GM21528 (cell line): ENCODE measurements around the gene ACLY.
A peak's percentile ranks its signal among the peaks of the same experiment; 100 is the strongest.

Experiments used
- ATAC-seq: cut with Tn5 transposase; IDR thresholded peaks from one replicate; pipeline ENCODE4 v1.9.1; 2021; ENCODE audit warnings: mild to moderate bottlenecking, moderate library complexity; ENCODE audit not compliant: unreplicated experiment, low FRiP score

ACLY gene

DNA sequence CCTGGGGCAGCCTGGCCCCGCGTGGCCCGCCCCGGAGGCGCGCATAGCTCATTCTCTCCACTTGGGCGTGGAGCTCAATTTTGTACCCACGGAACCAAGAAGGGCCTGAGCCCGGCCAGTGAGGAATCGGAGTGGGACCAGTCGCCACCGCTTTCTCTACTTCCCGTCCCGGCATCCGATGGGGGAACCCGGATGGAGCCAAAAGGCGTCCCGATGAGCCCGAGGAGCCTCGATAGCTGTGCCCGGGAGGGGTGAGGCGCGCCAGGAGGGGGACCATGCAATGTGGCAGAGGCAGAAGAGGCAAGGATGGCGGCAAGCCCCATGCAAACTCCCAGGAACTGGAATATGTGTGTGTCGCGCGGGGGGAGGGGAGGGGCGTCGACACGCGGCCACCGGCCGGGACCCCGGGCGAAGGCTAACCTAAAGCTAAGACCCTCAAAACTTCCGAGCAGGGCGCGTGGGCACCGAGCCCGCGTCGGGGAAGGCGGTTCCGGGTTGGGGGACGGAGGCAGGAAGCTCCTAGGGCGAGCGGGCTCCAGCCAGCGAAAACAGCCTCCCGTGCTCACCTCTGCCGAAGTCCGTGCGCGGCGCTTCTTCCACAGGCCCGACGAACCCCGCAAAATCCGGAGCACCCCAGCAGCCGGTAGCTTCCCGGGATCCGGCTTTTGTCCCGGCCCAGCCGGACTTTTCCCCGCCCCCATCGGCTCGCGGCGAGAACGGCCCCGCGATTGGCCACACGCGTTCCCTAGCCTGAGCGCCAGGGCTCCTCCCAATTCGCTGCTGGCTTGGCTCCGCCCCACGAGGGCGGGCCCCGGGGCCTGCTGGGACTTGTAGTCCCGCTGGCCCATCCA, at the start of gene ACLY:
TSS of gene ACLY (minus strand) at position 638 of the 851 bp plus-strand sequence. CDS start 5,078 bp downstream, outside the sequence.
- ATAC-seq = peak; percentile 84

DNA sequence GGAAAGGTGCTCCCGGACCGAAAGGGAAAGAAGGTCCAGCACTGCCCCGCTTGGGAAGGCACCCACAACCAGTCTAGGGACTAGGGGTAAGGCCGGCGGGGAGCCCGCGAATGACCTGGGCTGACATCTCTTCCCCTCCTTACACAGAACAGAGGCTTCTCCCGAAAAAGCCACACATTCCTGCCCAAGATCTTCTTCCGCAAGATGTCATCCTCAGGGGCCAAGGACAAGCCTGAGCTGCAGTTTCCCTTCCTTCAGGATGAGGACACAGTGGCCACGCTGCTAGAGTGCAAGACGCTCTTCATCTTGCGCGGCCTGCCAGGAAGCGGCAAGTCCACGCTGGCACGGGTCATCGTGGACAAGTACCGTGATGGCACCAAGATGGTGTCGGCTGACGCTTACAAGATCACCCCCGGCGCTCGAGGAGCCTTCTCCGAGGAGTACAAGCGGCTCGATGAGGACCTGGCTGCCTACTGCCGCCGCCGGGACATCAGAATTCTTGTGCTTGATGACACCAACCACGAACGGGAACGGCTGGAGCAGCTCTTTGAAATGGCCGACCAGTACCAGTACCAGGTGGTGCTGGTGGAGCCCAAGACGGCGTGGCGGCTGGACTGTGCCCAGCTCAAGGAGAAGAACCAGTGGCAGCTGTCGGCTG, 49.3 kb upstream of the ACLY start:
- no peak for ATAC-seq

GRCh38 chr17:41967141-41967920, 48.6 kb upstream of the ACLY start:
- ATAC-seq = peak; percentile 6

DNA sequence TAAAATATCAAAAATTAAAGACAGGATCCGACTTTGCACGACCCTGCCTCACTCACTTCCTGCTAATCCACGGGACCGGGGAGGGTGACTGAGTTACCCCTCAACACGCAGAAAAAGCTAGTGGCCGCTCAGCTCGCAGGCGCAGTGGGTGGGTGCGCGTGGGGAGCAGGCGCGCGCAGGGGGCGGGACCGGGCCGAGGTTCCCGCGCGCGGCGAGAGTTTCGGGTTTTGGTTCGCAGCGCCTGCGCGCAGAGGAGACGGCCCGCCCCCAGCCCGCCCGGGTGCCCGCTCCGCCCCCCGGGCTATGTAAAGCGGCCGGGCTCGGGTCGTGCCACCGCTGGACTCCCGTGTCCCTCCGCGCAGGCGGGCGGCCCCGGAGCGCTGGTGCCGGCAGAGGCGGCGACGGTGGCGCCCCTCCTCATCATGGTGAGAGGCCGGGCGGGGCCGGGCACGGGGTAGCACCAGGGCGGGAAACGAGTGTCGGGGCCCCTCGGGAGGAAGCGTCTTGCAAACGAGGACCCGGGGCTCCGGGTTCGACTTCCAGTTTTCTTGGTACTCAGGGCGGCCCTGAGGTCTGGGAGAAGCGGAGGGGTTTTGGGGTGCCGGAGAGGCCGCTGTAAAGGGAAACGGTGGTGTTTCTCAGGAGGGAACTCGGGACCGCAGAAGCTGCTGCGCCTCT, 47.9 kb upstream of the ACLY start, which contains the start of gene CNP:
TSS of gene CNP (plus strand) at position 333 of the 678 bp plus-strand sequence. CDS start at position 423, 90 bp downstream.
- peak; percentile 67 for ATAC-seq

DNA sequence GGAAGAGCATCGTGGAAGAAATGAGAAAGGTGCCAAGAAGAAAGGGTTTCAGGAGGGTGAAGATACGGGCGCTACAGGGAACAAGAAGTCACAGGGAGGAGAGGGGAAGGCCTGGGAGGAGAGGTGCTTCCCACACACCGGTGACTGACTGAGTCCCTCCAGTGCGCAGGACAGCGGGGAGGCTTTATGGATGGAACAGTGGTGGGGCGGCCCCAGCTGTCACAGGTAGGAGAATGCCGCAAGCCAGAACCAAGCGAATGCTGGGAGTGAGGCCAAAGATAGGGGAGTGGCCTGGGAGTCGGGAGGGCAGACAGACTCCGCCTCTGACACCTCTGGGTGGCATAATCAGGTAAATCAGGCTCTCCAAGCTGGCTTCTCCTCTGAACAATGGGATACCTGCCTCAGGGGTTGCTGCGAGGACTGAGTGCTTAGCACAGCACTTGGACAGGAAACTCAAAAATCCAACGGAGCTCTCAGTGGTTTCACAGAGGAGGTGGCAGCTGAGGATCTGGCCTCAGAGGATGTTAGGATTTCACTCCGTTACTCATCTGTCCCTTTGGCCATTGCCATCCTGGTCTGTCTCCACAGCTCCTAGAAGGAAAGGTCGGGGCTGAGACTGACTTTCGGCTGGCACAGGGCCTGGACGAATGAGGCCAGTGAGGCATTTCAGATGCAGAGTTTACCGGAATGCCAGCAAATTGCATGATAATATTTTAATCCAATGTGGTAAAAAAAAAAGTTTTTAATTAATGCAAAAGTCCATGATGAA, 47.1 kb upstream of the ACLY start:
- peak; percentile 40 for ATAC-seq

DNA sequence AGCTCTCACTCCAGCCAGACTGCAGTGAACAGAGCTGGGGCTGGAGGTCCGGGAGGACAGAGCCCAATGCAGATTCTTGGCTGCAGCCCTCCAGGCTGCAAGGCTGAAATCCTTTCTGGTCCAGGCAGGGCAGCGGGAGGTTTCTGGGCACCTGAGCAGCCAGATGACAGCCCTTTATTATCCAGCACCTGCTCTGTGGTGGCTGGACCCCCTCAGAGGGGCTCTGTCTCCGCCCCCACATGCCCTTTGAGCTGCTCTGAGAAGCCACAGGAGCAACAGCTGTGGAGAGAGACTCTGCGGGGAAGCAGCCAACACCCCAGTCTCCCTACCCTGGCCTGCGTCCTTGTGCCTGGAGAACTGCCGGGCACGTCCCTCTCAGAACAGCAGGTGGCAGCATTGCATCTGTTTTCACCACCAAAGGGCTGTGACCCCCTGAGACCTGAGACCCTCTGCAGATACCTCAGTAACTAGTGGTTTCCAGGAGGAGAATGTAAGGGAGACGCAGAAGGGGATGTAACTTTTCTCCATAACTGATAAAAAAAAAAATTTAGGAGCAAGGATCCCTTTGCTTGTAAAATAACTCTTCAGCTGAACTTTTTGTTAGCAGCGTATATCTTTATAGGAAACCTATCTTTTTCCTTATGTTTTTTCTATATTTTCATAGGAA, 44.1 kb upstream of the ACLY start:
- no peak for ATAC-seq

DNA sequence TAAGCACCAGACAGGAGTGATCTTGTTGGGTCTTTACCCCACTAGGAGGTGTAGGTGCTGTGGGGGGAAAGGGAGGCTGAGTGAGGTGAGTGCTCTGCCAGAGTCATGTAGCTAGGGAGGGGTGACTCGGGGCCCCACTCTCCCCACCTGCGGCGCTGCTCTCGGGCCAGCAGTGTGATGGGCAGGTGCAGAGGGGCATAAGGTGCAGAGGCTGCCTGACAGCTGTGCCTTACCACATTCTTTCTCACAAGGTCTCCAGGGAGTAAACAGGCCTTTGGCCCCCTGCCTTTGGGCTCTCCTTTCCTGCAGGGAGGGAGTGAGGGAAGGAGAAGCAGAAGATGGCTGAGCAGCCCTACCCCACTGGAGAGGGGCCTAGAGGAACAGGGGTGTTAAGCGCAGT, 43.4 kb upstream of the ACLY start:
- ATAC-seq = no peak

GRCh38 chr17:41959336-41960095, 40.8 kb upstream of the ACLY start:
- ATAC-seq = no peak

DNA sequence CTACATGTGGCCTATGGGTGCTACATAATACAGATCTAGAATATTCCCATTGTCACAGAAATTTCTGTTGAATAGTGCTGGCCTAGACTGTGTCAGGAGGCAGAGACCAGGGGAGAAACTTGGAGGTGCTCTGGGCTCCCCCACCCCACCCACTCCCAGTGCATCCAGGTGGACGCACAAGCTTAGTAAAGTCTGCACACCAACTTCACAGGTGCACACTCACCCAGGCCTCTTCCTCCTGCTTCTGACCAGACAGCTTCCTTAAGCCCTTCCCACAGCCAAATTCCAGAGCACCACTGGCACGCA, 40.2 kb upstream of the ACLY start:
- ATAC-seq = no peak

DNA sequence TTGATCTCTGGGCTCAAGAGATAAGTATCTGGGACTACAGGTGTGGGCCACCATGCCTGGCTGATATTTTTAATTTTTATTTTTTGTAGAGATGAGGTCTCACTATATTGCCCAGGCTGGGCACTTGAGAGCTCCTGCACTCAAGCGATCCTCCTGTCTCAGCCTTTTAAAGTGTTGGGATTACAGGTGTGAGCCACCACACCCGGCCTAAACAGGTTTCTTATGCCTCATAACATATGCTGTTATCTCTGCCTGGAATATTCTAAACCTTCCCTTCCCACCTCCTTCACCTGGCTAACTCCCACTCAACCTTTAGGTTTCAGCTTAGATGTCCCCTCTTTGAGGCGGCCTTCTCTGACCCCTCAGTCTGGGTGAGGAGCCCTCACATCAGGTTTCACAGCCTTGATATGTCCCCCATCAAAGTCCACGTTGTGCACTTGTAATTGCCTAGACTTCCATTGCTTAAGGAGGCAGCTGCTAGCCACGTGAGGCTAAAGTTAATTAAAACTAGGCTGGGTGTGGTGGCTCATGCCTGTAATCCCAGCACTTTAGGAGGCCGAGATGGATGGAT, 39.2 kb upstream of the ACLY start:
- ATAC-seq = no peak

- no peak for ATAC-seq
These were observed 38.5 kb upstream of the ACLY start for GRCh38 chr17:41957031-41957868.

GRCh38 chr17:41956522-41956921, 37.8 kb upstream of the ACLY start:
- no peak for ATAC-seq

DNA sequence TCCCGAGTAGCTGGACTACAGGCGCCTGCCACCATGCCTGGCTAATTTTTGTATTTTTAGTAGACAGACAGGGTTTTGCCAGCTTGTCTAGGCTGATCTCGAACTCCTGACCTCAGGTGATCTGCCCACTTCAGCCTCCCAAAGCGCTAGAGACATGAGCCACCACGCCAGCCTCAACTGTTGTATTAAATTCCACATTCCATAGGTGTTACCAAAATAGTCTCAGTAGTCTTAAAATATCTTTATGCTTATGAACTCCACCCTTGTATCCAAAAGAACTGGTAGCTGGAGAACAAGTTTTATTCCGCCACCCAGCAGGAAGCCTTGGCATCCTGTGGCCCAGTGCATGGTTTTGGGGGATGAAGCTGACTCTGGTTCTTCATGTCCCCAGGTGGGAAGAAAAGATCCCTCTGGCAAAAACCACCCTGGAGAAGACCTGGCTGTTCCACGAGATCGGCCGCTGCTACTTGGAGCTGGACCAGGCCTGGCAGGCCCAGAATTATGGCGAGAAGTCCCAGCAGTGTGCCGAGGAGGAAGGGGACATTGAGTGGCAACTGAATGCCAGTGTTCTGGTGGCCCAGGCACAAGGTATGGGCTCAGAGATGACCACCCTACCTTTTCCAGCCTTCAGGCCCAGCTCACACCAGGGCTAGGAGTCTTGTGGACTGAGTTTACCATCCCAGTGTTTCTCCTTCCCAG, 30.2 kb upstream of the ACLY start:
- ATAC-seq = no peak

GRCh38 chr17:41944943-41945342, 26.2 kb upstream of the ACLY start:
- no peak for ATAC-seq

DNA sequence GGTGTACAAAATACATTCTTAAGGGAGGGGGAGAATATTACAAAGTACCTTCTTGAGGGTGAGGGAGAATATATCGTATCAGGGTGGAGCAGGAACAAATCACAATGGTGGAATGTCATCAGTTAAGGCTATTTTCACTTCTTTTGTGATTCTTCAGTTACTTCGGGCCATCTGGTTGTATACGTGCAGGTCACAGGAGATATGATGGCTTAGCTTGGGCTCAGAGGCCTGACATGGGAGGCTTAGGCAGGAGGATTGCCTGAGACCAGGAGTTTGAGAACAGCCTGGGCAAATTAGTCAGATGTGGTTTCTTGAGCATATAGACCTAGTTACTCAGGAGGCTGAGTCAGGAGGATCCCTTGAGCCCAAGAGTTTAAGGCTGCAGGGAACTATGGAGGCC, 24.7 kb upstream of the ACLY start:
- no peak for ATAC-seq

DNA sequence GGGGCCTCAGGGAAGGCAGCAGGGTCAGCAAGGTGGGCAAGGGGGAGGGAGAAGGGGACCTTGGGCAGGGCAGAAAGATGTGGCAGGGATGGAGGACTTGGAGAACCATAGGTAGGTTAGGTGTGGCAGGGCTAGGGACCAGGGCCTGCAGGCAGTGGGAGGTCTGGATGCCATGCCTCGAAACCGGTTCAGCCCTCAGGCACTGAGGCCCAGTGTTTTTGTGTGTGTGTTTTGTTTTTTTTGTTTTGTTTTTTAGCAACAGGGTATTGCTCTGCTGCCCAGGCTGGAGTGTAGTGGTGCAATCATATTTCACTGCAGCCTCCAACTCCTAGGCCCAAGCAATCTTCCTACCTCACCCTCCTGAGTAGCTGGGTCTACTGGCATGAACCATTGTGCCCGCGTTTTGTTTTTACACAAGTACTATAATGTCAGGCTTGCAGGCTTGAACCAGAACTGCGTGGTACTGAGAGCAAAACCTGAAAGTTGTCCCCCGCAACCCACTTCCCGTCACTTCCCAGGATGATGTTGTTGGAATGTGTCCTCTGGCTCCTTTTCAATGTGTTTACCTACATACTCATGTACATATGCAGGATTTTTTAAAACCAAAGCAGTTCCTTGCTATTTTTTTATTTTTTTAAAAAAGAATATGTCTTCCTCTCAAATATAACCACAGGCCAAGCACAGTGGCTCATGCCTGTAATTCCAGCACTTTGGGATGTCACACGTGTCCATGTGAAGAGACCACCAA, 24.0 kb upstream of the ACLY start:
- no peak for ATAC-seq
